Stimulated activated CD4-positive, alpha-beta T cell treated with anti-CD3 and anti-CD28 coated beads, TNF-alpha, amount 100 ng/mL, for 4 hours (primary cell): ENCODE data around the gene MAP2K5.

Source experiments
- DNase-seq, 3 experiments: peaks; one replicate each; pipeline ENCODE4 v3.0.0-alpha.2; 2020; ENCODE audit warnings: low read depth in 3 of 3

Gene MAP2K5

DNA sequence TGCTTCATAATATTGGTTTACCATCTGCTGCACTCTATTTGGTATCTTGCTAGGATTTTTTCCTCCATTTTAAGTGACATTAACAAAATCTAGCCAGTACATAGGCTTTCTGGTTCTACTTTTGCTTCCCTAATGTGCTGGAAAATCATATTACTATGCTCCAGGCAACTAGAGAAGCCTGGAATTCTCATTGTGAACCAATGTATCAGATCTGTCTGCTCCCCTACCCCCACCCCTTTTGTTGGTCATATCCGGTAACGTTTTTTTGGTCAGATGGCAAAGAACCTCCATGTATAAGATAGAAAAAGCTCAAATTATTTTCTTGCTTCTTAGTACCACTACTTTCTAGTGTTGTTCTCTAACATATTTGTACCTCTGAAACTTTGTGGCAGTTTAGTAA is 17.1 kb downstream of the MAP2K5 start:
- no peak for DNase-seq

DNA sequence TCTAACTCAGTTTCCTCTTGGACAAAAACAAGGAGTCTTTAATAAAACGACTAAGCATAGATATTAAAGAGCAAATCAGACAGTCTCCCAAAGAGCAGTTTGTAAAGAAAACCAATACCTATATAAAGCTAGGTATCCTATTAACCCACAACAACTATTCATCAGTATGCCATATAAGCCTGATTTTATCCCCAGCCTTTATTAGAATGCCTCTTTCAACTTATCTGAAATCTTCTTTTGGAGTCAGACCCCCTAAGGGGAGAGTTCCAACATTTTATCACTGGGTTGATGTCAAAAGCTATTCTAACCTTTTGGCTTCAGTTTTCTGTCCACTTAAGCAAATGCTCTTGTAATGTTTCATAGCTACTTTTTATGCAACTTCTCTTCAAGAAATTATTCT is 17.8 kb downstream of the MAP2K5 start:
- no peak for DNase-seq

GRCh38 chr15:67563092-67563491 is 20.6 kb downstream of the MAP2K5 start:
- no peak for DNase-seq

GRCh38 chr15:67564021-67564967 is 21.8 kb downstream of the MAP2K5 start:
- DNase-seq, result no peak

DNA sequence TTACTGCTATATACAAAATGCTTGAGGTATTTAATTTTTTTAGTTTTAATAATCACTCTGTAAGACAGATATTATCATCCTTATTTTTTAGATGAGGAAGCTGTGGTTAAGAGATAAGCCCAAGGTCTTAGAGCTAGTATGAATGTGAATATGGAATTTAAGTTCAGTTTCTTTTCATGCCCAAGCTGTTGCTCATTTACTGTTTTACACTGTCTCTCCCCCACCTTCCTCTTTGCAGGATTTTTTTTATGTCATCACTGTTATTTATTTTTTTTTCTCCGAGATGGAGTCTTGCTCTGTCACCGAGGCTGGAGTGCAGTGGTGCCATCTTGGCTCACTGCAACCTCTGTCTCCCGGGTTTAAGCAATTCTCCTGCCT is 22.5 kb downstream of the MAP2K5 start:
- DNase-seq, result no peak

GRCh38 chr15:67569668-67570067 is 27.2 kb downstream of the MAP2K5 start:
- DNase-seq, result no peak

- no peak for DNase-seq
Measured at GRCh38 chr15:67570875-67571647, 28.6 kb downstream of the MAP2K5 start.

DNA sequence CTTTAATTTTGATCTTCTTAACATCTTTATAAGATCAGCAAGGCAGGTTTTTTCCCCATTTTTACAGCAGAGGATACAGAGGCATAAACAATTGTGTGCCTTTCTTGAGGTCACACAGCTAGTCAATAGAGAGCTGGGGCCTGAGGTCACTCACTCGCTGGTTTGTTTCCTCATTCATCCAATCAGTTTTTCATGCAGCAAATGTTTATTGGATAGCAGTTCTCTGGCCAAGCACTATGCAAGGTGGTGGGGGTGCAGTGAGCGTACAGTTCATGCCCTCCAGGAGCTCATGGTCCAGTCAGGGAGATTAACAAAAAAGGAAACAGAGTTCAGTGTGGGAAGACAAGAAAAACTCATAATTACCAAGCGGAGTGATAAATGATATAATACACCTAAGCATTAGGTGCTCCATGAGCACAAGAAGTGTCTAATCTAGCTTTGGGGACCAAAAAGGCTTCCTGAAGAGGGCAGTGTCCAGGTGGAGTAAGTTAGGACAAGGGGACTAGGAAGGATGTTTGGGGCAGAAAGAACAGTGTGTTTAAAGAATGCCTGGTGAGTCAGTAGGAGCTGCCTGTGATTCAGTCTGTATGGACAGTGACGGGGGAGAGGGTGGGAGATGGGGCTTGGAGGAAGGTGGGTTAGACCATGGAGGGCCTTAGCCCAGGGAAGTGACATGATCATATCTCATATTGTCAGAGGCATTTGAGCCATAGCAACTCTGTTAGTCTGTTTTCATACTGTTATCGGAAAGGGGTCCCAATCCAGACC is 29.3 kb downstream of the MAP2K5 start:
- no peak for DNase-seq

DNA sequence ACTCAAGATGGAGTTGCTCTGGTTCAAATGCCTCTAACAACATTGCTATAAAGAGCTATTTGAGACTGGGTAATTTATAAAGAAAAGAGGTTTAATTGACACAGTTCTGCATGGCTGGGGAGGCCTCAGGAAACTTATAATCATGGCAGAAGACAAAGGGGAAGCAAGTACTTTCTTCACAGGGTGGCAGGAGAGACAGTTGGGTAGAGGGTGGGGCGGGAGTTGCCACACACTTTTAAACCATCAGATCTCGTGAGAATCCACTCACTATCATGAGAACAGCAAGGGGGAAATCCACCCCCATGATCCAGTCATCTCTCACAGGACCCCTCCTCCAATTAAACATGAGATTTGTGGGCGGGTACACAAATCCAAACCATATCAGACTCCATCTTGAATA is 30.7 kb downstream of the MAP2K5 start:
- no peak for DNase-seq

DNA sequence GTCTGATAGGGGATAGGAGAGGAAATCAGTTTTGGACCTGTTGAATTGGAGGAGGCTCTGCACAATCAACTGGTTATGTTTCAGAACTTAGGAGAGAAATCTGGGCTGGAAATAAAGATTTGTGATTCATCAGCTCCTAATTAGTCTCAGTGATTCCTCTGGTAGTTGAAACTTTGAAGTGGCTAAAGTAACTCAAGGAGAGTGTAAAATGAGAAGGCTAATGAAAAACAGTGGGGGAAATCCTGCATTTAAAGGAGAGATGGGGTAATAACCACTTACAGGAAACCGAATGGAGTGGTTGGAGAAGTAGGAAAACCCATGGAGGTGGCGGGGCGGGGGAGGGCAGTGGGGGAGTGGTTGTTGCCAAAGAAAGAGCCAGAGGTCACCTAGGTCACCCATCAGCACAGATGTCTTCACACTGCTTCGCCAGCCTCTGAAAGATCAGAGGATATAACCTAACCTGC is 32.6 kb downstream of the MAP2K5 start:
- no peak for DNase-seq

- DNase-seq, result no peak
Measured at GRCh38 chr15:67578020-67578600, 35.6 kb downstream of the MAP2K5 start.

GRCh38 chr15:67579164-67579563 is 36.7 kb downstream of the MAP2K5 start:
- DNase-seq, result no peak

- no peak for DNase-seq
Measured at GRCh38 chr15:67579967-67580366, 37.5 kb downstream of the MAP2K5 start.

GRCh38 chr15:67584157-67584556 is 41.7 kb downstream of the MAP2K5 start:
- DNase-seq, result no peak

- DNase-seq, result no peak
Measured at GRCh38 chr15:67585681-67586080, 43.2 kb downstream of the MAP2K5 start.

GRCh38 chr15:67587331-67587730 is 44.8 kb downstream of the MAP2K5 start:
- no peak for DNase-seq

DNA sequence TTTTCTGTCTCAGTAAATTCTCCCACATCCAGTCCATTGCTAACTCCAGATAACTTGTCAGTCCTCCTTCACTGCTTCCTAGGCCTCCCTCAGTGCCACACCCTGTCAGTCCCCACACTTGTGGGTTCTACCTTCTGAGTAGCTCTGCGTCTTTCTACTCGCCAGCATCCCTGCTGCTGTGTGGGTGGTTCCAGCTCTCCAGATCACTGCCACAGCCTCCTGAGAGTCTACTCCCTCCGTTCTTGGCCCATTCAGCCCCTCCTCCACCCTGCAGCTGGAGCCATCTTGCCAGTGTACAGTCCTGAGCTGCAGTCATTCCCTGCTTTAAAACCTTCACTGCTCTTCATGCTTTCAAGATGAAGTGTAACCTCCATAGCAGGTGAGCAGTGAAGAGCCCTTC is 45.3 kb downstream of the MAP2K5 start:
- no peak for DNase-seq

GRCh38 chr15:67590191-67590590 is 47.7 kb downstream of the MAP2K5 start:
- DNase-seq, result no peak

- no peak for DNase-seq
Measured at GRCh38 chr15:67592245-67592644, 49.7 kb downstream of the MAP2K5 start.

- DNase-seq, result no peak
Measured at GRCh38 chr15:67593562-67593961, 51.1 kb downstream of the MAP2K5 start.

DNA sequence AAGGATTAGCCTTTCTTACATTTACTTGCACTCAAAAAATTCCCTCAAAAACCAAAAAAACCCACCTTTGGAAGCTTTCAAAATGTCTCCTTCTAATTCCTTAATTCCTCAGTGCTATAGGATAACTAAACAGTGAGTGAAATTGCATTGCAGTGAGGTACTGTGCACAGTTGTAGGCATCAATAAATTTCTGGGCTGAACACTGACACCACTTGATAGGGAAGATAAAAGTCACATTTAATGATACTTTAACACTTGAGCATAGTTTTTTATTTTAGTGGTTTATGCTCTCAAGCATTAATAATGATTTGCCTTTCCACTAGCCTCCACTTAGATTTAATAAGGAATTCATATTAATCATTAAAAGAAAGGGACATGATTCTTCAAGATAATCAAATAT is 52.3 kb downstream of the MAP2K5 start:
- DNase-seq, result no peak

DNA sequence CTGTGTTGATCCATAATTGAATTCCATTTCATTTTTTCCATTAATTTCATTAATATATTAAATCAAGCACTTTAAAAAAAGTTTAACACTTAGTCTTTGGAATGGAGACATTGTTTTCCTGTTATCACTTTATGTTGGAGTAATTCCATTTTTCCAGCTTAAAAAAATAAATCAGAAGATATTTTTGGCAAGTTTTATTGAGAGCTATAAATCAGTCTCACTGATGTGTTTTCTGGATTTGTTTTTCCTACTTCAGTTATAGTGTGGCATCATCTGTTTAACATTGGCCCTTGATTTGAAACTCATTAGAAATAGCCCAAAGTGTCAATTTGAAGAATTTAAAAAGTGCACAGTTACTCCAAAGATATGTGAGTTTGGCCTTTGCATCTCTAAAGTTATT is 53.1 kb downstream of the MAP2K5 start:
- DNase-seq, result no peak
